Endothelial cell of umbilical vein (primary cell): ENCODE results near the gene TRIM25. TPM values are rescaled to one million over a fixed set of nuclear protein-coding genes. Genes with fewer than 3 reads are reported as not detected.

Source experiments
- BruUV-seq: library from RNA; stranded (reverse); fragments of 400-500 nt; replicated peaks from 2 replicates; lab custom pipeline; 2021; lab: Mats Ljungman, UMichigan
- CTCF ChIA-PET: fragments of 300-600, 350-600 bp; sonication (Branson Sonifier 250); formaldehyde crosslinking; loops from one replicate; lab custom pipeline; 2021; ENCODE audit warnings: antibody characterized with exemption, inconsistent platforms; lab: Charles Lee
- POLR2A ChIA-PET: fragments of 300-600, 350-600 bp; sonication (Branson Sonifier 250); formaldehyde crosslinking; loops from one replicate; lab custom pipeline; 2021; ENCODE audit warnings: antibody characterized with exemption, inconsistent platforms; lab: Charles Lee
- DNase-seq: peaks from one replicate; pipeline ENCODE4 v3.0.0-alpha.2; 2011; ENCODE audit warnings: low read depth, low spot score
- FAIRE-seq: peaks from 2 replicates; lab custom pipeline; 2011; peaks lifted over from hg19 to GRCh38; lab: Jason Lieb, UNC
- H2AFZ ChIP-seq: 2 replicates; pipeline ENCODE4 v1.6.0; 2012; ENCODE audit warnings: low read depth, low read length, control low read depth, inconsistent platforms
- H3K27ac ChIP-seq: 2 replicates; pipeline ENCODE4 v1.5.1; 2011; ENCODE audit warnings: low read depth, mild to moderate bottlenecking, control low read depth, low read length, moderate library complexity; ENCODE audit not compliant: insufficient read depth
- H3K27me3 ChIP-seq, 2 experiments: 2 replicates each; pipeline versions ENCODE4 v1.6.0 to v1.6.1; 2011; ENCODE audit warnings: low read length in 2 of 2, mixed read lengths in 1 of 2; ENCODE audit not compliant: control insufficient read depth in 2 of 2, insufficient read depth in 2 of 2
- H3K36me3 ChIP-seq, 2 experiments: 2 replicates in 1 of 2; 3 replicates in 1 of 2; pipeline ENCODE4 v1.5.1; 2011; ENCODE audit warnings: low read length in 2 of 2, mild to moderate bottlenecking in 1 of 2, moderate library complexity in 1 of 2; ENCODE audit not compliant: control insufficient read depth in 2 of 2, insufficient read depth in 2 of 2; ENCODE audit errors: extremely low read depth in 1 of 2
- H3K4me1 ChIP-seq: 3 replicates; pipeline ENCODE4 v1.5.1; 2011; ENCODE audit warnings: mild to moderate bottlenecking, low read length; ENCODE audit not compliant: control insufficient read depth, insufficient read depth; ENCODE audit errors: extremely low read depth
- H3K4me2 ChIP-seq: 2 replicates; pipeline ENCODE4 v1.6.1; 2011; ENCODE audit warnings: low read length, control low read depth, mixed read lengths; ENCODE audit not compliant: insufficient read depth
- H3K4me3 ChIP-seq, 3 experiments: fragments of 200-600 bp in 1 of 3; sonication (generic), shearing (Covaris generic) in 1 of 3; replicated peaks in 1 of 3; 2 replicates each; pipeline ENCODE4 v1.5.1; 2011 to 2016; ENCODE audit warnings: control low read depth in 3 of 3, low read length in 3 of 3, mild to moderate bottlenecking in 2 of 3, inconsistent platforms in 1 of 3, low read depth in 1 of 3, moderate library complexity in 1 of 3; ENCODE audit not compliant: insufficient read depth in 1 of 3
- H3K79me2 ChIP-seq: 2 replicates; pipeline ENCODE4 v1.6.0; 2012; ENCODE audit warnings: low read length, inconsistent platforms; ENCODE audit not compliant: control insufficient read depth, insufficient read depth
- H3K9ac ChIP-seq: replicated peaks from 2 replicates; pipeline ENCODE3; 2011; ENCODE audit warnings: low read length, control low read depth; ENCODE audit not compliant: insufficient read depth; ENCODE audit errors: extremely low read depth
- H3K9me1 ChIP-seq: replicated peaks from 3 replicates; pipeline ENCODE4 v1.6.0; 2011; ENCODE audit warnings: mild to moderate bottlenecking, low read length; ENCODE audit not compliant: control insufficient read depth, insufficient read depth; ENCODE audit errors: extremely low read depth
- H3K9me3 ChIP-seq: replicated peaks from 2 replicates; pipeline ENCODE4 v1.5.1; 2012; ENCODE audit warnings: low read length, inconsistent platforms; ENCODE audit not compliant: control insufficient read depth, insufficient read depth
- H4K20me1 ChIP-seq: replicated peaks from 2 replicates; pipeline ENCODE3; 2011; ENCODE audit warnings: mild to moderate bottlenecking, low read length; ENCODE audit not compliant: control insufficient read depth, insufficient read depth; ENCODE audit errors: extremely low read depth
- CTCF ChIP-seq, 2 donors: IDR thresholded peaks; 1 replicate in 1 of 2; 2 replicates in 1 of 2; pipeline ENCODE4 v1.5.1; 2011; ENCODE audit warnings: low read length in 2 of 2, mild to moderate bottlenecking in 2 of 2, moderate library complexity in 2 of 2, control low read depth in 1 of 2, inconsistent platforms in 1 of 2, low read depth in 1 of 2; ENCODE audit not compliant: insufficient read depth in 1 of 2; ENCODE audit errors: extremely low read depth in 1 of 2
- EZH2 ChIP-seq: IDR thresholded peaks from 2 replicates; pipeline ENCODE4 v1.6.1; 2012; ENCODE audit warnings: borderline replicate concordance, low read depth, mild to moderate bottlenecking, moderate library complexity, low read length, inconsistent platforms; ENCODE audit not compliant: severe bottlenecking
- FOS ChIP-seq: IDR thresholded peaks from 2 replicates; pipeline ENCODE4 v1.6.1; 2011; ENCODE audit warnings: mild to moderate bottlenecking, low read length, moderate library complexity, borderline replicate concordance; ENCODE audit not compliant: insufficient read depth
- GATA2 ChIP-seq: IDR thresholded peaks from 2 replicates; pipeline ENCODE4 v1.7.0; 2011; ENCODE audit warnings: low read depth, mild to moderate bottlenecking, moderate library complexity, mixed read lengths, low read length; ENCODE audit not compliant: insufficient read length, insufficient read depth
- JUN ChIP-seq: IDR thresholded peaks from 2 replicates; pipeline ENCODE4 v1.6.1; 2011; ENCODE audit warnings: borderline replicate concordance, low read depth; ENCODE audit not compliant: insufficient read length, insufficient read depth
- MAX ChIP-seq: IDR thresholded peaks from 2 replicates; pipeline ENCODE4 v1.6.1; 2011; ENCODE audit not compliant: insufficient read depth, insufficient read length
- MYC ChIP-seq: IDR thresholded peaks from one replicate; pipeline ENCODE4 v1.6.1; 2011; ENCODE audit warnings: mild to moderate bottlenecking, low read depth, low read length
- POLR2A ChIP-seq: IDR thresholded peaks from 2 replicates; pipeline ENCODE4 v1.6.1; 2012; ENCODE audit warnings: low read depth, mild to moderate bottlenecking, control low read depth, low read length
- POLR2AphosphoS5 ChIP-seq: IDR thresholded peaks from 2 replicates; pipeline ENCODE4 v1.6.1; 2012; ENCODE audit warnings: low read depth, mild to moderate bottlenecking, control low read depth, low read length, moderate library complexity; ENCODE audit not compliant: insufficient read depth
- dilution Hi-C: fragments of 300-500 bp; cut with MboI; formaldehyde crosslinking; loops from one replicate; pipeline ENCODE4 v1.15.0; 2019; ENCODE audit warnings: low sequenced_read_pairs; ENCODE audit not compliant: extremely low pct_ligation_motif_present
- intact Hi-C: fragments of 100-400 bp; cut with micrococcal nuclease; formaldehyde crosslinking; loops from one replicate; pipeline ENCODE4 v1.10.0; 2022
- polyA plus RNA-seq, 4 experiments: library from polyadenylated mRNA; depleted of rRNA in 3 of 4; stranded (reverse) in 3 of 4; unstranded in 1 of 4; fragments of >200 nt; gene quantifications; 2 replicates each; pipeline versions ENCODE4 v1.2.1 to v1.2.3, GENCODE V29; 2011 to 2012; ENCODE audit warnings: missing spikeins in 1 of 4
- total RNA-seq: library from RNA; stranded (reverse); gene quantifications from 2 replicates; pipeline ENCODE4 v1.2.3, GENCODE V29; 2021

TRIM25 gene
- total and polyA plus RNA-seq, 2 donors (not counting 3 experiments of a cell fraction or from before 2014, with no cell fraction given) = 42.8 to 98.4 TPM

GRCh38 chr17:56930739-56931337 lies 17.0 kb upstream of the TRIM25 start:
- Histone ChIP-seq H3K4me2 (no peak overlapping the region), H3K9ac (no peak overlapping the region), H2AFZ (no peak overlapping the region), H3K4me1 (no peaks in the 10 kb centered on the region), H3K79me2 (no peaks in the 10 kb centered on the region), H3K27ac (no peak overlapping the region), H3K27me3 (no peaks in the 10 kb centered on the region), H4K20me1 (no peaks in the 10 kb centered on the region), H3K4me3 (no peak overlapping the region), H3K9me1 (no peaks in the 10 kb centered on the region), H3K9me3 (peaks cover 1% of the 10 kb centered on the region), H3K36me3 (peaks cover 2% of the 10 kb centered on the region in 2 experiments)
- TF ChIP-seq POLR2AphosphoS5 (no peak), EZH2 (no peak), GATA2 (no peak), FOS (no peak), MAX (no peak), CTCF (IDR thresholded peaks at IDR 0.05; ENCODE audit: extremely low read depth in 1 of 2, insufficient read depth in 1 of 2, low read depth in 1 of 2, low read length in 2 of 2) (no peak), POLR2A (no peak), JUN (no peak), MYC (no peak)
- dilution Hi-C loops (no loop called here), intact Hi-C loops (no loop called here)
- POLR2A ChIA-PET = no interaction called here
- no TSS peak for BruUV-seq
- CTCF ChIA-PET = interaction anchor here (0.9 kb wide), 1 partner anchor 111 kb away, joined by 3 read pairs; no protein-coding TSS in a partner anchor
- DNase-seq (no peak), FAIRE-seq (no peak)
